GM21737 (cell line): Measurements from ENCODE around the gene LTBP4.

Source experiments
- ATAC-seq: cut with Tn5 transposase; IDR thresholded peaks from one replicate; pipeline ENCODE4 v1.9.1; 2021; ENCODE audit warnings: mild to moderate bottlenecking, moderate library complexity; ENCODE audit not compliant: unreplicated experiment

Gene LTBP4

DNA sequence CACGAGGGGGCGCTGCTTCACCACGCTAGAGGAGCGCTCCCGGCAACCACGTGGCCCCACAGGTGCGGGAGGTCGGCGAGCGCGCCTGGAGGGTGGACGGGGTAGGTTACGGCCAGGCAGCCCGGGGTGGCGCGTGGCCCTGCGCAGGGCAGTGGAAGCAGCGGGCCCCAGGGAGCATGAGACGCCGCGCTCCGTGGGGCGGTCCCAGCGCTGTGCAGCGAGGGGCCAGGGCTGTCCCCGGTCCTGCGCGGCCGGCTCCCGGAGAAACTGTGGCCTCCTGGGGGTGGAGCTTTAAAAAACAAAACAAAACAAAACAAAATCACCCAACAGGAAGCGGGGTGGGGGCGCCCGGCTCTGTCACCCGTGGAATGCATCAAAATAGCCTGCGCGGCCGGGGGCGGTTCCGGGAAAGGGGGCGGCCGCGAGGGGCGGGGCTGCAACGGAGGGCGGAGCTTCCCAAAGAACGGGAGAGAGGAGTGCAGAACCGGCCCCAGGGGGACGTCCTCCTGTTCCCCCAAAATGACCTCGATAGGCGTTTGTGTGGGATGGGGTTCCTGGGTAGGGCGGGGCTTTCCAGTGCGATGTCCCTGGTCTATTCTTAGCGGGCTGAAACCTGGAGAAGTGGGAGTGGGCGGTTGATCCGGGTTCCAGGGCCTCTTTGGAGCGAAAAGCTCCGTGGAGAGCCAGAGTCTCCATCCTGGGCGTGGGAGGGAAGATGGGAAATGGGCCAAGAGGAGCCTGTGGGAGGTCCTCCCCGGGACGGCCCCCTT, 61.9 kb downstream of the LTBP4 start:
- ATAC-seq, result peak; percentile 67

- no peak for ATAC-seq
These were observed 62.8 kb downstream of the LTBP4 start for GRCh38 chr19:40663695-40664692.

DNA sequence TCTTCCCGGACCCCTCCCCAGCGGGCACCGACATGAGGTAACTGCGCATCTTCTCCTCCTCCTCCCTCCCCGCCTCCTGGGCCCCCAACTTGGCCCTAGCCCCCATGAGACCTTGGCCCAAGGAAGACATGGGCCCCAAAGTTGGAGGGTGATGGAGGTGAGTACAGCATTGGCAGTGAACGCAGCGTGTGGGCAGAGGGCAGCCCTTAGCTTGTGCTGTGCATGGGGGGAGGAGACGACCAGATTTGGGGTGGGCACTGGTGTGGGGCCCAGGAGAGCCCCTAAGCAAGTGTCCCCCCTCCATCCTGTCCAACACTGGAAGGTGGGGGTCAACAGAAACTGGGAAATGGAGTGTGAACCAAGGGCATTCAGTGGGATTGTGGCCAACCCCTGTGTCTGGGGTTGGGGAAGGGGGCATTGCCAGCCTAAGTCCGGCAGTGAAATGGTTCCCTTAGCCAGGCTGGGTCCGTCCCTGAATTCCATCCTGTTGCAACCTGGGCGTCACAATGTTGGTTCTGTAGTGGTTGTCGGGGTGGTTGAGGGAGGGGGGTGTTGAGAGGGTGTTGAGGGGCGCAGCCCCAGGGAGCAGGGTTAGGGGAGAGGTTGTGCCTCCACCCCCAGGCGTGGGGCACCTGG, 65.8 kb downstream of the LTBP4 start:
- no peak for ATAC-seq

- no peak for ATAC-seq
These were observed 66.4 kb downstream of the LTBP4 start for GRCh38 chr19:40667602-40668001.

GRCh38 chr19:40668991-40669614, 67.9 kb downstream of the LTBP4 start:
- no peak for ATAC-seq

DNA sequence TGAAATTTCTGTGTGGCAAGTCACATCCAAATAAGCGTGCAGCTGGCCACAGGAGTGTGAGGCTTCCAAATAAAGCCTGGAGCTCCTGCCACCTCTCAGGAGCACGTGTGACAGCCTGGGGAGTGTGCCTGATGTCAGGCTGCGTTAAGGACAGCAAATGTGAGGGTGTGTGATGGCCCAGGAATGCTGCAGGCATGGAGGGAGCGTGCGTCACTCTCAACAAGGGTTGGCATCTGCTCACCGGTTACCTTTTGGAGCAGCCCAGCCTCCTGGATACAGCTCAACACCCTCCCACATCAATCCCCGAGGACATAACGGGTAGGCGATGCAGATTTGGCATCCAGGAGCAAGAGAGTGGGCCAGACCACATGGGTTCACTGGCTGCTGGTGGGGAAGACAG, 70.2 kb downstream of the LTBP4 start:
- ATAC-seq, result no peak

- no peak for ATAC-seq
These were observed 70.9 kb downstream of the LTBP4 start for GRCh38 chr19:40672038-40672437.

DNA sequence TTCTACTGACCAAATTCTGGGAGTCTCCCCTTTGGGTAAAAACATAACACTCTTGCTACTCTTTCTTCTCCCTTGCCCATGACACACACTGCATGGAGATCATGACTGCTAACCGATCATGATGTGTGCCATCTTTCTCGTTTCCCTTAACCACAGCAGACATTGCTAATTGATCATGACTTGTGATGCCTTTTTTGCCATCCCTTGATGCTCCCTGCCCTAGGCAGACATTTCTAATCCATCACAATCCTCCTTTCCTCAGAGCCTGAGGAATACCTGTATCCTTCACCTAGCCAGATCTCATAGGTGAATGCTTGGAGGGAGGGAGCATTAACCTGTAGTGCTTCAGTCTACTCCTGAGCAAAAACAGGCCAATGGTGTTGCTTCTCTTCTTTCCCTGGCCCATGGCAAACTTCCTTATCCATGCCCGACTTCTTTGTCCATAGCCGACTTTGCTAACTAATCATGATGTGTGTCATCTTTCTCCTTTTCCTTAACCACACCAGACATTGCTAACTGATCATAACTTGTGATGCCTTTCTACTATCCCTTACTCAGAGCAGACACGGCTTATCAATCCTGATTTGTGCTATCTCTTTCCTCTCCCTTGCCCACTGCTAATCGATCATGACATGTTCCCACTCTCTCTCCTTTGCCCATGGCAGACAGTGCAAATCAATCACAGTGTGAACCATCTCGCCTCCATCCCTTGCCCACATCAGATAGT, 71.6 kb downstream of the LTBP4 start:
- ATAC-seq, result no peak

GRCh38 chr19:40673397-40673796, 72.2 kb downstream of the LTBP4 start:
- ATAC-seq, result no peak

GRCh38 chr19:40674291-40674690, 73.1 kb downstream of the LTBP4 start:
- ATAC-seq, result no peak

GRCh38 chr19:40677156-40677555, 76.0 kb downstream of the LTBP4 start:
- ATAC-seq, result no peak
